GM19023 (cell line): Measurements from ENCODE around the gene RAB3B.
"Not testable (repeated sequence)": the region's sequence is repeated elsewhere in the genome, so short reads cannot be mapped to it uniquely, and the experiment has no call there.

Source experiments
- ATAC-seq: cut with Tn5 transposase; IDR thresholded peaks from one replicate; pipeline ENCODE4 v1.9.1; 2021; ENCODE audit warnings: mild to moderate bottlenecking, moderate library complexity; ENCODE audit not compliant: unreplicated experiment

Gene RAB3B

DNA sequence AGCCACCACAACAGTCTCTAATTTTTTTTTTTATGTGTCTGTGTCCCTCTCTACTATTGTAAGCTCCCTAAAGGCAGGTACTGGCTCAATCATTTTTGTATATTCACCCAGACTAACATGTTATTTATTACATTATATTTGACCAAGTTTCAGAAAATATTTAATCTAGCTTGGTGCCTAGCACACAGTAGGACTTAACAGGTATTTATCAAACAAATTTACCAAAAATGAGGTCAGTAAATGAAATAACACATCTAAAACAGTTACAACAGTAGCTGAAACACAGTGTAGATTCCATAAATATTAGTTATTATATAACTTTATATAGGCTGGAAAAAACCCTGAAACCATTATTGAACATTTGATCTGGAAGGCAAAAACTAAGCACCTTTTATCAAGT is 114.7 kb downstream of the RAB3B start:
- no peak for ATAC-seq

DNA sequence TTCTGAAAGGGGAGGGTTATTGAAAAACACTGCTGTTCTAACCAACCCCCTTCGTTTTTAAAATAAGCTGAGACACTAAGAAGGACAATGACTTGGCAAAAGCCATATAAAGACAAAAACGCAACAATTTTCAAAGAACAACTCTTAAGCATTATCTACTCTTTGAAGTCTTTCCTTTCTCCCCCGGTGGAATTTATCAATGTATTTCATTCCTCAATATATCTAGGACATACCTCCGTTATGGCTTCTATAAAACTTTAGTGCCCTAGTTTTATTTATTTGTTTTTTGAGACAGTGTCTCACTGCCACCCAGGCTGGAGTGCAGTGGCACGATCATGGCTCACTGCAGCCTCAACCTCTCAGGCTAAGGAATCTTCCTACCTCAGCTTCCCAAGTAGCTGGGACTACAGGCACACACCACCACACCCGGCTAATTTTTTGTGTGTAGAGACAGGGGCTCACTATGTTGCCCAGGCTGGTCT is 115.2 kb downstream of the RAB3B start:
- ATAC-seq: no peak

DNA sequence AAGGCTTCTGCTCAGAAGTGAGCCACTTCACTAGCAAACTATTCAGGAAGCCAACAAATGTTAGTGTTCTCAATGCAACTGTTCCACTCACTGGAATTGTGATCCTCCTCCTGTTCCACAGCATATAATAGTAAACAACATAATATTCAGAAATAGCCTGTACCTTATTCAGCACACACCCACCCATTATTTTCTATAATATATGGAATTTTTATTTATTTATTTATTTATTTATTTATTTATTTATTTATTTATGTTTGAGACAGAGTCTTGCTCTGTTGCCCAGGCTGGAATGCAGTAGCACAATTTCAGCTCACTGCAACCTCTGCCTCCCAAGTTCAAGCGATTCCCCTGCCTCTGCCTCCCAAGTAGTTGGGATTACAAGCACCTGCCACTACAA is 117.2 kb downstream of the RAB3B start:
- ATAC-seq: not testable (repeated sequence)

DNA sequence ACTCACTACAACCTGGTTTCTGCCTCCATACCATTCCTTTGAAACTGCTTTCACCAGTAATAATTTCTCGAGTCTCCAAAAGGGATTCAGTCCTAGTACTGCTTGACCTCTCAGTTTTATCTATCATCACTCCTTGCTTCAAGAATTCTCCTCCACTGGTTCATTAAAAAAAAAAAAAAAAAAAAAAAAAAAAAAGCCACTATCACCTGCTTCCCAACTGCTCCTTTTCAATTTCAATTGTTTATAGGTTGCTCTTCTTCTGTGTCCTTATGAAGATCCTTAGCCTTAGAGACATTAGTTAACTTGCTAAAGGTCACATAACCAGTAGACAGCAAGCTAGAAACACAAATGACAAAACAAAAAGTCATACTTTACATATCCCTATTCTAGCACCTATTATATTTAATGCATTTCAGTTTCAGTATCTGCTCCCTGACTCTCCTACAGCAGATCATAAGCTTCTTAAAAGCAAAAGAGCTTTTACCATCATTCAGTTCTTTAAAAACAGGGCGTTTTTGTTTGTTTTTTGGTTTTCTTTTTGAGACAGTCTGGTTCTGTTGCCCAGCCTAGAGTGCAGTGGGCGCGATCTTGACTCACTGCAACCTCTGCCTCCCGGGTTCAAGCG is 119.0 kb downstream of the RAB3B start:
- no peak for ATAC-seq

DNA sequence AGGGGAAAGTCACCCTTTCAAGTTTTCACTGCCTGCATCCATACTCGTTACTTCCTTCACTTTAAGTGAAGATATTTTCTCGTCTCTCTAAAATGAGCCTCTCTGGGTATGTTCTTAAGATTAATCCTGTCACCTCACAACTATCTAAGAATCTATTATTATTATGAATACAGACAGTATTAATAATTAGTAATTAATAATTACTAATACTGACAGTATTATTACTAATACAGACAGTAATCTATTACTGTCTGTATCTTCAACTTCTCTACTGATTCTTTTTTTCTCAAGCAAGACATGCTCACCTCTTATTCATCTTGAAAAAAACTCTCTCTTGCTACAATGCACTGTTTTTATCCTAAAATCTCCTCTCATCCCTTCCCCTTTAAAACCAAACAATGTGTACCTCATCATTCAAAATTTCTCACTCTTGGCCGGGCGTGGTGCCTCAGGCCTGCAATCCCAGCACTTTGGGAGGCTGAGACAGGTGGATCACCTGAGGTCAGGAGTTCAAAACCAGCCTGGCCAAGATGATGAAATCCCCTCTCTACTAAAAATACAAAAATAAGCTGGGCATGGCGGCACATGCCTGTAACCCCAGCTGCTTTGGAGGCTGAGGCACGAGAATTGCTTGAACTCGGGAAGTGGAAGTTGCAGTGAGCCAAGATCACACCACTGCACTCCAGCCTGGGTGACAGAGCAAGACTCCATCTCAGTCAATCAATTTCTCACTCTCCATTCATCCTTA is 119.7 kb downstream of the RAB3B start:
- ATAC-seq: no peak

DNA sequence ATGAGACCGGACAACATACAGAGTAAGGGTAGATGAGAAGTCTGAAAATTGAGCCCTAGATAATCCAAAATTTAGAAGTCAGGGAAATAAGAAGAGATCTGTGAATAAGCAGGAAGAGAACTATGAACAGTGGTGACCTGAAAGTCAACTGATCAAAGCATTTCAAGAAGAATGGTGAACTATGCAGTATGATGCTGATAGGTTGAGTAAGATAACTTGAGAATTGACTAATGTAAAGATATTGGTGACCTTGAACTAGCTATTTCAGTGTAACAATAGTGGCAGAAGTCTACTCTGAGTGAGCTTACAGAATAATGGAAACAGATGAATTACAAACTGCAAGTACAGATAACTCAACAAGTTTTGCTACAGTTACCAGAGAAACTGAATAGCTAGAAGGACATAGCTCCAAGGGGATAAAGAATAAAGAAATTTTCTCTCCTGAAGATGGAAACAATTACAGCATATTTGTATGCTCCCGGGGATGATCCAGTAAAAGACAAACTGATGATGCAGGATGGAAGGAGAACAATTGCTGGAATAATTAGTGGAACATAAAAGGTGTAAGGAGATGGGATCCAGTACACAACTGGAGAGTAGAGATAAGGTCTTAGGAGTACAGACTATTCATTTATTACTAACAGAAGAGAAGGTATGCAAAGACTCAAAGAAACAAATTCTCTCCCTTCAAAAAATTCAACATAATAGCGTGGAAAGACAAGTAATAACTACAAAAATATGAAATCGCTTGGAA is 122.8 kb downstream of the RAB3B start:
- ATAC-seq: no peak

DNA sequence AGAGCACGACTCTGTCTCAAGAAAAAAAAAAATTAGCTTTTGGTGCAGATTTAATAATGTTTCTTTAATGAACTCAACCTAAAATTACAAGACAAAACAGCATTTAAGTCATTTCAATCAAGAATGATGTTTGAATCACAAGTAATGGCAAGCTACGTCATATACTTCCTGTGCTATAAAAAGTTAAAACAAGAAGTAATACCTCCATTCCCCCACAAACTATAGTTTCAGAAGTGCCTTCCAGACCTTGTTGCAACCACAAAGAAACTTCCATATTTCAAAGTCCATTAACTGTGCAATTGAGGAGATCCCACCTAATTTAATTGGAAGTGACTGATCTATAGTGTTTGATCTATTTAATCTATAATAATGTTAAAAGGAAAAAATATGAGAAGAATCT is 127.1 kb downstream of the RAB3B start:
- no peak for ATAC-seq

DNA sequence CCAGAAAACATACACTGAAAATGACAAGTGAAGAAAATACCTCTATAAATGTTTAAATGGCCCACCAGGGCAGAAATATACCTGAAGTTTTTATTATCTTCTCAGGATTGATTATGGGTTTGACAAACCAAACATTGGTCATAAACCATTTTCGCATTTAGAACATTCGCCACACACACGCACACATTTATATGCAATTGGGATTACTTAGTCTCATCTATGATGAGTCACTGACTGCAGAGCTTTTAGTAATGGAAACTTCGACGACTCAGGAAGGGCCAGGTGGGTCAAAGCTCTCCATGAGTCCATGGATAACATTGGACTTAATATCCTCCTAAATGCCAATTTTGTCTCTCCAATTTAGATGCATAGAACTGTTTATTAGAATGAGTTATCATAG is 128.8 kb downstream of the RAB3B start:
- ATAC-seq: no peak

DNA sequence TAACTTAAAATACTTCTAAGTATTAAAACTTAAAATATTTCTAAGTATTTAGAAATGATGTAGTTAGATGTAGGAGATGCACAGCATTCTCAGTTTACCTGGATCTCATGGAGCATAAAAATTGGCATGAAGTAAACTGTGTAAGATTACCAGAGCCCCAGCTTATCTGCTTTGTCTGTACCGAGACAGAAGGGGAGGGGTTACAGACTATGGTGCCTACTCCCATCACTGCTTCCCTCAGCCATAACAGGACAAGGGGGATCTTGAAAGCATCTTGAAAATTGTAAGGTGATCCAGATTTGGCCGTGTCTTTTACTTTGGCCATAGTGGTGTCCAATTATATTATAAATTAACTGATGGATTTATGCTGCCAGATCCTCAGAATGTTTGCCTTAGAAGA is 130.8 kb downstream of the RAB3B start:
- ATAC-seq: no peak

DNA sequence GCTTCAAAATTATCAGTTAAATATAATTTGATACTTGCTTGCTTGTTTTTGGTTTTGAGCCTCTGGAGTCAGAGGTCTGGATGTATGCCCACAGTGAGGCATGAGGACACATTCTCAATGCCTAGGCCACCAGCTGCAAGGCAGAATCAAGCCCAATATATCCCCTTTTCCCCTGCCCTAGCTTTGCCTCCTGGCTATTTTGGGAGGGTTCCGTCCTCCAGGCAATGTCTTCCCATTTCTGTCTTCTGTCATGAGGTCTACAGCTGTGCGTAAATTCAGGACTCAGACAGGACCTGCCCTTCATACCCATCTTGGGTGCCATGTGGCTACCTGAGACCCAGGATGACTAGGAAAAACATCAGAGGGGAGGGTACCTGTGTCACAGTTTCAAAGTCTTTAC is 131.2 kb downstream of the RAB3B start:
- no peak for ATAC-seq

DNA sequence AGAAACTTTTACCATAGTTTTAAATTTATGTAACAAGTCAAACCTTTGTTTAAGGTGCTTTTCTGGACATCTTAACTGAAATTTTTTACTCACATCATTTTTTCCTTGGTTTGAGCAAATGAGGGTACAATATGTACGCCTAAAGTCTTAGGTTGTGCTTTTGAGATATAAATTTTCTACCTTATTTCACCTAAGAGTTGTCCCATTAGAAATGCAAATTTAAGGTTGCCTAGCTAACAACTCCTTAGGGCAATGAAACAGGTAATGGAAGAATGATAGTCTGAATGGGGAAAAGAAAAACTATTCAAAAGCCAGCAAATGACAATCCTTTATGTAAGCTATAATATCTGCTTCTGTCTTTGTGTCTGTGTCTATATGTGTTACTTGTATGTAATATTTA is 131.6 kb downstream of the RAB3B start:
- no peak for ATAC-seq
